ENCODE measurements around the gene MAPK9. TPM values are rescaled to one million over a fixed set of nuclear protein-coding genes. Genes with fewer than 3 reads are reported as not detected.

MAPK9 gene
- total RNA-seq, 2 experiments from 2014 or later: 21.2 to 21.7 TPM

DNA sequence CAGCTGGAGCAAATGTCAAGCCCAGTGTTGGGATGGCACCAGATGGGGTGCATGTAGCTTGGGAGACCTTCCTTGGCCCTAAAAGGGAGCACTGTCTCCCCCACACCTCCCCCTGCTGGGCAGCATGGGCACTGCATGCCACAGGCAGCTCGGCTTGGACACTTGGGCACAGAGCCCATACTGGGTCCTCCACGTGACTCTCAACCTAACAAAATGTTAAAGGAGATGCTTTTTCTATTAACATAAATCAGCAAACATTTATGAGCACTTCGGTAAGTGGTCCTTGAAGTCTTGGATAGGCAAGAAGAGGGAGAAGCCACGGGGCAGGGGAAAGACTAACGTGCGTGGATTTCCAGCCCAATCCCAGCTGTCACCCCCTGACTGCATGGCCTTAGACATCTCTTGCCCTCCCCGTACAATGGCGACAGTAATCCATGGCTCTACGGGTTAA lies 23.9 kb upstream of the MAPK9 start:
- Mint-ChIP-seq H3K4me1 (ENCODE audit: low read depth) (peaks cover 6% of the 10 kb centered on the region), H3K36me3 (ENCODE audit: low read depth) (no peaks in the 10 kb centered on the region), H3K27ac (no peak overlapping the region), H3K27me3 (peaks cover 4% of the 10 kb centered on the region), H3K9me3 (no peaks in the 10 kb centered on the region), H3K4me3 (no peak overlapping the region)
- ChIA-PET CTCF (interaction anchor here (0.6 to 3.6 kb wide), 14 partner anchors 8 to 114 kb away, joined by 3 to 93 read pairs (median 5); partner anchors contain the start of genes MAPK9 and RASGEF1C), POLR2A (interaction anchor here (0.5 to 3.2 kb wide), 2 partner anchors 22 to 531 kb away, joined by 3 to 29 read pairs; partner anchors contain the start of gene MAPK9)
- H3K4me3 ChIP-seq (ENCODE audit: low read length): no peak overlapping the region
- DNase-seq: peak; percentile 62 to 84 (median 72)
- H3K27ac ChIP-seq (ENCODE audit: low read depth in 1 of 2, low read length in 2 of 2): no peak overlapping the region
- no peaks in the 10 kb centered on the region for H3K4me1 ChIP-seq (ENCODE audit: insufficient read depth, low read length)
- TF ChIP-seq, protein P1, sequence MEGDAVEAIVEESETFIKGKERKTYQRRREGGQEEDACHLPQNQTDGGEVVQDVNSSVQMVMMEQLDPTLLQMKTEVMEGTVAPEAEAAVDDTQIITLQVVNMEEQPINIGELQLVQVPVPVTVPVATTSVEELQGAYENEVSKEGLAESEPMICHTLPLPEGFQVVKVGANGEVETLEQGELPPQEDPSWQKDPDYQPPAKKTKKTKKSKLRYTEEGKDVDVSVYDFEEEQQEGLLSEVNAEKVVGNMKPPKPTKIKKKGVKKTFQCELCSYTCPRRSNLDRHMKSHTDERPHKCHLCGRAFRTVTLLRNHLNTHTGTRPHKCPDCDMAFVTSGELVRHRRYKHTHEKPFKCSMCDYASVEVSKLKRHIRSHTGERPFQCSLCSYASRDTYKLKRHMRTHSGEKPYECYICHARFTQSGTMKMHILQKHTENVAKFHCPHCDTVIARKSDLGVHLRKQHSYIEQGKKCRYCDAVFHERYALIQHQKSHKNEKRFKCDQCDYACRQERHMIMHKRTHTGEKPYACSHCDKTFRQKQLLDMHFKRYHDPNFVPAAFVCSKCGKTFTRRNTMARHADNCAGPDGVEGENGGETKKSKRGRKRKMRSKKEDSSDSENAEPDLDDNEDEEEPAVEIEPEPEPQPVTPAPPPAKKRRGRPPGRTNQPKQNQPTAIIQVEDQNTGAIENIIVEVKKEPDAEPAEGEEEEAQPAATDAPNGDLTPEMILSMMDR (IDR thresholded peaks at IDR 0.05): peak; percentile 98
- H3K36me3 ChIP-seq (ENCODE audit: insufficient read depth, low read length): no peaks in the 10 kb centered on the region
- no peaks in the 10 kb centered on the region for H3K27me3 ChIP-seq (ENCODE audit: control insufficient read depth in 1 of 2, insufficient read depth in 2 of 2, low read length in 2 of 2)
- H3K9me3 ChIP-seq (ENCODE audit: control insufficient read depth in 1 of 2, insufficient read depth in 1 of 2, low read length in 2 of 2): no peaks in the 10 kb centered on the region
- intact Hi-C loops (cut with DNase I, micrococcal nuclease): loop anchor here (1.0 to 5.0 kb wide), 2 partner anchors 22 to 188 kb away; no protein-coding TSS in a partner anchor
- ATAC-seq (ENCODE audit: poor library complexity): peak; percentile 86

DNA sequence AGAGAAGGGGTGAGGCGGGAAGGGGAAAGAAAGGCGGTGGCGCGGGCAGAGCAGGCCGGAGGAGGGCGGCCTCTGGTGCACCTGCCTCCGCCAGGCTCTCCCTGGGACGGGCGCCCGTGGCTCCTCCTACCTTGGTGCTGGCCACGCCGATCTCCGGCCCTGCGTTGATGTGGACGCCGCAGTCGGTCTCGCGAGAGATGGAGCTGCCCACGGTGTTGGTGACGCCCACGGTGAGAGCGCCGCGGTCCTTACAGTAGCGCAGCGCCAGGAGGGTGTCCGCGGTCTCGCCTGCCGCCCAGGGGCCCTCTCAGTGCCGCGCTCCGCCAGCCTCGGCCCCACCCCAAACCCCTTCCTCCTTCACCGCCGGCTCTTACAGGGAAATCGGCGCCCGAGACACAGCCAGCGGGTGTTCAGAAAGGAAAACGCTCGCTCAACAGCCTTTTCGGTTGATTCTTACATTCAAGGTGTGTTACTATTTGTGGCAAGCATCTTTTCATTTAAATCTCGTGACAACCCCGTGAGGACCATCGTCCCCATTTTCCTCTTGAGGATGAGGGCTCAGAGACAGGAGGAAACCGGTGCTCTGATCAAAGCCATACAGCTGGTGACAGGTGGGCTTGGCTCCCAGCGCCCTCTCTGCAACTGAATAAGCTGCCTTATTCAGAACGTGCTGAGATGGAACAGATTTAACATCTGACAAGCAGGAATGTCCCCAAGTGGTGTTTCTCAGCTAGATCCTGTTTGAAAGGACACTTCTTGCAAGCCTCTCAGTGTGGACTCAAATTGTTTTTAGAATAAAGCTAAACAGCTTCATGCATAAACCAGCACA lies 22.0 kb upstream of the MAPK9 start:
- TF ChIP-seq, protein P1 (IDR thresholded peaks at IDR 0.05): no peak
- intact Hi-C loops (cut with DNase I, micrococcal nuclease): no loop called here
- no peak overlapping the region for H3K4me3 ChIP-seq (ENCODE audit: low read length)
- ChIA-PET CTCF (interaction anchor here (1.1 to 3.6 kb wide), 3 partner anchors 15 to 21 kb away, joined by 5 to 93 read pairs (median 6); partner anchors contain the start of gene MAPK9), POLR2A (interaction anchor here (3.2 kb wide), 1 partner anchor 20 kb away, joined by 29 read pairs; the partner anchor contains the start of gene MAPK9)
- DNase-seq: peak in 9 of 14 experiments; percentile 8 to 71 (median 41)
- no peaks in the 10 kb centered on the region for H3K36me3 ChIP-seq (ENCODE audit: insufficient read depth, low read length)
- H3K27ac Mint-ChIP-seq: peak overlapping the region; percentile 36
- H3K27me3 ChIP-seq (ENCODE audit: control insufficient read depth in 1 of 2, insufficient read depth in 2 of 2, low read length in 2 of 2): no peaks in the 10 kb centered on the region
- peak; percentile 79 for ATAC-seq (ENCODE audit: poor library complexity)
- H3K4me3 Mint-ChIP-seq: peak overlapping the region; percentile 76
- no peaks in the 10 kb centered on the region for H3K9me3 ChIP-seq (ENCODE audit: control insufficient read depth in 1 of 2, insufficient read depth in 1 of 2, low read length in 2 of 2)
- no peak overlapping the region for H3K27ac ChIP-seq (ENCODE audit: low read depth in 1 of 2, low read length in 2 of 2)
- peaks cover 6% of the 10 kb centered on the region for H3K4me1 Mint-ChIP-seq (ENCODE audit: low read depth)
- H3K4me1 ChIP-seq (ENCODE audit: insufficient read depth, low read length): no peaks in the 10 kb centered on the region
- H3K9me3 Mint-ChIP-seq: no peaks in the 10 kb centered on the region
- no peaks in the 10 kb centered on the region for H3K36me3 Mint-ChIP-seq (ENCODE audit: low read depth)
- H3K27me3 Mint-ChIP-seq: peaks cover 4% of the 10 kb centered on the region

DNA sequence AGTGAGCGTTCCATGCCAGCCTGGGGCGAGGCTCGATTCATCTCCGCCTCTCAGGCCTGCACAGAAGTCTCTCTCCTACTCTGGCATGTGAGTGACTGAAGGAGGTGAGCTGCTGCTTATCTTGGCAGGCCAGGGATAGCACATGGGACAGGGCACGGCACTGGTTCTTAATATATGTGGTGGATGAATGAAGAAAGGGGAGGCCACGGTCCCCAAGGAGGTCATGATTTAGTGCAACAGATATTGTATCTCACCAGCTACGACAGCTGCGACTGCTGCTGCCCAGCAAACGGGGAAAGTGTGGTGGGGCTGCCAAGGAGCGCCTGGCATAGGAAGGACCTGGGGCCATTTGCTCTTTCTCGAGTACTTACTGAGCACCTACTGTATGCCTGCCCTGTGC lies 19.3 kb upstream of the MAPK9 start:
- Mint-ChIP-seq H3K36me3 (ENCODE audit: low read depth) (no peaks in the 10 kb centered on the region), H3K4me1 (ENCODE audit: low read depth) (peaks cover 6% of the 10 kb centered on the region), H3K4me3 (peak overlapping the region; percentile 76), H3K27ac (no peak overlapping the region), H3K9me3 (no peaks in the 10 kb centered on the region), H3K27me3 (no peaks in the 10 kb centered on the region)
- ChIA-PET POLR2A (no interaction called here), CTCF (no interaction called here)
- Histone ChIP-seq H3K9me3 (ENCODE audit: control insufficient read depth in 1 of 2, insufficient read depth in 1 of 2, low read length in 2 of 2) (no peaks in the 10 kb centered on the region), H3K27ac (ENCODE audit: low read depth in 1 of 2, low read length in 2 of 2) (no peak overlapping the region), H3K27me3 (ENCODE audit: control insufficient read depth in 1 of 2, insufficient read depth in 2 of 2, low read length in 2 of 2) (no peaks in the 10 kb centered on the region), H3K4me1 (ENCODE audit: insufficient read depth, low read length) (no peaks in the 10 kb centered on the region), H3K36me3 (ENCODE audit: insufficient read depth, low read length) (no peaks in the 10 kb centered on the region), H3K4me3 (ENCODE audit: low read length) (no peak overlapping the region)
- TF ChIP-seq, protein P1 (IDR thresholded peaks at IDR 0.05): no peak
- no peak for ATAC-seq (ENCODE audit: poor library complexity)
- DNase-seq: no peak
- intact Hi-C loops (cut with DNase I, micrococcal nuclease): no loop called here

All from CD4-positive, alpha-beta T cell (primary cell).